ENCODE results near the gene HOMER2.

HOMER2 gene

DNA sequence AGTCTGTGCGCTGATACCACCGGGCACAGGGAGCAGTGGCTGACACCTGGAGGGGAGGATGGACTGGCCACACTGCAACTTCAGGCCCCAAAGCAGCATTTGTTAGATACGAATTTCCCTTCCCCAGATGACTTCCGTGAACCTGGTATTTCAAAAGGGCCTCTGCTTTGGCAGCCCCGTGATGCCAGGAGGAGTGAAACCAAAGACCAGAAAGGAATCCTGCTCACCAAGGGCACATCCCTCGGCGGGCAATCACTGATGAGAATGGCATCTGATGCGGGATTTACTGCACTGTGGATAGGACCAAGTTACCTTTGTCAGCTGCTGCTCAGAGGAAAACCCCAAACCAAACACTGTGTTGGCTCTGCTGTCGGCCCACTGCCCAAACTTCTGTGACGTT lies 77.6 kb downstream of the HOMER2 start:
- Histone ChIP-seq H3K4me1 (ENCODE audit: control insufficient read depth, insufficient read depth, low read length) (no peaks in the 10 kb centered on the region), H3K36me3 (ENCODE audit: control insufficient read depth in 2 of 2, insufficient read depth in 1 of 2, low read length in 2 of 2) (peaks cover 0 to 28% of the 10 kb centered on the region in 2 experiments; a peak in 2 of 3 replicates), H3K4me3 (ENCODE audit: low read depth, low read length) (no peak overlapping the region), H3K27ac (ENCODE audit: extremely low read depth, low read depth, low read length) (no peak overlapping the region), H3K9me3 (ENCODE audit: control insufficient read depth, insufficient read depth, low read depth, low read length) (no peaks in the 10 kb centered on the region)
- ChIA-PET POLR2A (no interaction called here), CTCF (no interaction called here)
- TF ChIP-seq ZNF23 (tag by site-specific recombination; IDR thresholded peaks at IDR 0.05; ENCODE audit: borderline replicate concordance) (no peak), ZSCAN23 (tag by site-specific recombination; IDR thresholded peaks at IDR 0.05) (no peak), SP3 (tag by site-specific recombination; IDR thresholded peaks at IDR 0.05) (no peak), ZNF677 (tag by site-specific recombination; IDR thresholded peaks at IDR 0.05) (no peak), ZSCAN30 (tag by site-specific recombination; IDR thresholded peaks at IDR 0.05) (no peak), ZNF664 (tag by site-specific recombination; IDR thresholded peaks at IDR 0.05) (no peak), ZNF121 (tag by site-specific recombination; IDR thresholded peaks at IDR 0.05) (no peak), ZNF112 (tag by site-specific recombination; IDR thresholded peaks at IDR 0.05) (no peak), ZNF48 (tag by site-specific recombination; IDR thresholded peaks at IDR 0.05) (no peak), SCRT2 (tag by site-specific recombination; IDR thresholded peaks at IDR 0.05) (no peak), KLF10 (tag by site-specific recombination; IDR thresholded peaks at IDR 0.05) (no peak), ZNF513 (tag by site-specific recombination; IDR thresholded peaks at IDR 0.05) (no peak)
- TF ChIP-seq, protein P1, sequence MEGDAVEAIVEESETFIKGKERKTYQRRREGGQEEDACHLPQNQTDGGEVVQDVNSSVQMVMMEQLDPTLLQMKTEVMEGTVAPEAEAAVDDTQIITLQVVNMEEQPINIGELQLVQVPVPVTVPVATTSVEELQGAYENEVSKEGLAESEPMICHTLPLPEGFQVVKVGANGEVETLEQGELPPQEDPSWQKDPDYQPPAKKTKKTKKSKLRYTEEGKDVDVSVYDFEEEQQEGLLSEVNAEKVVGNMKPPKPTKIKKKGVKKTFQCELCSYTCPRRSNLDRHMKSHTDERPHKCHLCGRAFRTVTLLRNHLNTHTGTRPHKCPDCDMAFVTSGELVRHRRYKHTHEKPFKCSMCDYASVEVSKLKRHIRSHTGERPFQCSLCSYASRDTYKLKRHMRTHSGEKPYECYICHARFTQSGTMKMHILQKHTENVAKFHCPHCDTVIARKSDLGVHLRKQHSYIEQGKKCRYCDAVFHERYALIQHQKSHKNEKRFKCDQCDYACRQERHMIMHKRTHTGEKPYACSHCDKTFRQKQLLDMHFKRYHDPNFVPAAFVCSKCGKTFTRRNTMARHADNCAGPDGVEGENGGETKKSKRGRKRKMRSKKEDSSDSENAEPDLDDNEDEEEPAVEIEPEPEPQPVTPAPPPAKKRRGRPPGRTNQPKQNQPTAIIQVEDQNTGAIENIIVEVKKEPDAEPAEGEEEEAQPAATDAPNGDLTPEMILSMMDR (tag by site-specific recombination; IDR thresholded peaks at IDR 0.05): no peak
- TF ChIP-seq, protein P2, sequence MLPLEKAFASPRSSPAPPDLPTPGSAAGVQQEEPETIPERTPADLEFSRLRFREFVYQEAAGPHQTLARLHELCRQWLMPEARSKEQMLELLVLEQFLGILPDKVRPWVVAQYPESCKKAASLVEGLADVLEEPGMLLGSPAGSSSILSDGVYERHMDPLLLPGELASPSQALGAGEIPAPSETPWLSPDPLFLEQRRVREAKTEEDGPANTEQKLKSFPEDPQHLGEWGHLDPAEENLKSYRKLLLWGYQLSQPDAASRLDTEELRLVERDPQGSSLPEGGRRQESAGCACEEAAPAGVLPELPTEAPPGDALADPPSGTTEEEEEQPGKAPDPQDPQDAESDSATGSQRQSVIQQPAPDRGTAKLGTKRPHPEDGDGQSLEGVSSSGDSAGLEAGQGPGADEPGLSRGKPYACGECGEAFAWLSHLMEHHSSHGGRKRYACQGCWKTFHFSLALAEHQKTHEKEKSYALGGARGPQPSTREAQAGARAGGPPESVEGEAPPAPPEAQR (tag by site-specific recombination; IDR thresholded peaks at IDR 0.05): no peak
- TF ChIP-seq, protein P3, sequence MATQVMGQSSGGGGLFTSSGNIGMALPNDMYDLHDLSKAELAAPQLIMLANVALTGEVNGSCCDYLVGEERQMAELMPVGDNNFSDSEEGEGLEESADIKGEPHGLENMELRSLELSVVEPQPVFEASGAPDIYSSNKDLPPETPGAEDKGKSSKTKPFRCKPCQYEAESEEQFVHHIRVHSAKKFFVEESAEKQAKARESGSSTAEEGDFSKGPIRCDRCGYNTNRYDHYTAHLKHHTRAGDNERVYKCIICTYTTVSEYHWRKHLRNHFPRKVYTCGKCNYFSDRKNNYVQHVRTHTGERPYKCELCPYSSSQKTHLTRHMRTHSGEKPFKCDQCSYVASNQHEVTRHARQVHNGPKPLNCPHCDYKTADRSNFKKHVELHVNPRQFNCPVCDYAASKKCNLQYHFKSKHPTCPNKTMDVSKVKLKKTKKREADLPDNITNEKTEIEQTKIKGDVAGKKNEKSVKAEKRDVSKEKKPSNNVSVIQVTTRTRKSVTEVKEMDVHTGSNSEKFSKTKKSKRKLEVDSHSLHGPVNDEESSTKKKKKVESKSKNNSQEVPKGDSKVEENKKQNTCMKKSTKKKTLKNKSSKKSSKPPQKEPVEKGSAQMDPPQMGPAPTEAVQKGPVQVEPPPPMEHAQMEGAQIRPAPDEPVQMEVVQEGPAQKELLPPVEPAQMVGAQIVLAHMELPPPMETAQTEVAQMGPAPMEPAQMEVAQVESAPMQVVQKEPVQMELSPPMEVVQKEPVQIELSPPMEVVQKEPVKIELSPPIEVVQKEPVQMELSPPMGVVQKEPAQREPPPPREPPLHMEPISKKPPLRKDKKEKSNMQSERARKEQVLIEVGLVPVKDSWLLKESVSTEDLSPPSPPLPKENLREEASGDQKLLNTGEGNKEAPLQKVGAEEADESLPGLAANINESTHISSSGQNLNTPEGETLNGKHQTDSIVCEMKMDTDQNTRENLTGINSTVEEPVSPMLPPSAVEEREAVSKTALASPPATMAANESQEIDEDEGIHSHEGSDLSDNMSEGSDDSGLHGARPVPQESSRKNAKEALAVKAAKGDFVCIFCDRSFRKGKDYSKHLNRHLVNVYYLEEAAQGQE (tag by site-specific recombination; IDR thresholded peaks at IDR 0.05): no peak
- TF ChIP-seq, protein P4, sequence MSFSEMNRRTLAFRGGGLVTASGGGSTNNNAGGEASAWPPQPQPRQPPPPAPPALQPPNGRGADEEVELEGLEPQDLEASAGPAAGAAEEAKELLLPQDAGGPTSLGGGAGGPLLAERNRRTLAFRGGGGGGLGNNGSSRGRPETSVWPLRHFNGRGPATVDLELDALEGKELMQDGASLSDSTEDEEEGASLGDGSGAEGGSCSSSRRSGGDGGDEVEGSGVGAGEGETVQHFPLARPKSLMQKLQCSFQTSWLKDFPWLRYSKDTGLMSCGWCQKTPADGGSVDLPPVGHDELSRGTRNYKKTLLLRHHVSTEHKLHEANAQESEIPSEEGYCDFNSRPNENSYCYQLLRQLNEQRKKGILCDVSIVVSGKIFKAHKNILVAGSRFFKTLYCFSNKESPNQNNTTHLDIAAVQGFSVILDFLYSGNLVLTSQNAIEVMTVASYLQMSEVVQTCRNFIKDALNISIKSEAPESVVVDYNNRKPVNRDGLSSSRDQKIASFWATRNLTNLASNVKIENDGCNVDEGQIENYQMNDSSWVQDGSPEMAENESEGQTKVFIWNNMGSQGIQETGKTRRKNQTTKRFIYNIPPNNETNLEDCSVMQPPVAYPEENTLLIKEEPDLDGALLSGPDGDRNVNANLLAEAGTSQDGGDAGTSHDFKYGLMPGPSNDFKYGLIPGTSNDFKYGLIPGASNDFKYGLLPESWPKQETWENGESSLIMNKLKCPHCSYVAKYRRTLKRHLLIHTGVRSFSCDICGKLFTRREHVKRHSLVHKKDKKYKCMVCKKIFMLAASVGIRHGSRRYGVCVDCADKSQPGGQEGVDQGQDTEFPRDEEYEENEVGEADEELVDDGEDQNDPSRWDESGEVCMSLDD (tag by site-specific recombination; IDR thresholded peaks at IDR 0.05): no peak

All from HEK293 (cell line).